Stimulated activated CD4-positive, alpha-beta T cell treated with anti-CD3 and anti-CD28 coated beads, Interleukin-15, amount 100 ng/mL, for 24 hours (primary cell): ENCODE measurements around the gene AIG1.
"Not testable (repeated sequence)": the region's sequence is repeated elsewhere in the genome, so short reads cannot be mapped to it uniquely, and the experiment has no call there.

ENCODE experiments used
- DNase-seq: peaks from one replicate; pipeline ENCODE4 v3.0.0-alpha.2; 2020

Gene AIG1

DNA sequence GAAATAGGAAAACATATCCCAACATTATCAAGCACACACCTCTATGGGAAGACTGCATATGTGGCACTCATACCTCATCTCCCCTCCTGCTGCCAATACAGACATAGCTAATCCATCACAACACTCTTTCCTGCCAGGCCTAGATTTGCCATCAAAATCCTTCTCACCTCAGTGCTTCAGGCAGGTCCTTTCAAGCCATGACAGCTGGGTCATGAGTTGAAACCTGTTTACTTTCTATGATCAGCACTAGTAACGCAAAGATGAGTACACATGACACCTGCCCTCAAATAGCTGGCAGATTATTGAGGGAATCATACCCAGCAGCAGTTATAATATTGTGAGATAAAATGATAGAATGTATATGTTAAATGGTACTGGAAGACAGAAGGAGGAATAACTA, 183.1 kb downstream of the AIG1 start:
- no peak for DNase-seq

DNA sequence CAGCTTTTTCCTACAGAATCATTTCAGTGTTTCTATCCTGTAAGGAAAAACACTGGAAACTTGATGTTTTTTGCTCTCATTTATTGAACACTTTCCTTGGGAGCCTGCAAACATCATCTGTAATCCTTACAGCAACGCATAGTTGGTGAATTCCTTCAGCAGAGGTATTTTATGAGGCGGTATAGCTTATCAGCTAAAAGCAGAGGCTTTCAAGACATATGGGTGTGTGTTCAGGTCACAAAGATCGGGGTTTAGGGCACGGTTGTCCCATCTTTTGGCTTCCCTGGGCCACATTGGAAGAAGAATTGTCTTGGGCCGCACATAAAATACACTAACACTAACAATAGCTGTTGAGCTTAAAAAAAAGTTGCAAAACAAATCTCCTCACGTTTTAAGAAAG, 185.0 kb downstream of the AIG1 start:
- no peak for DNase-seq

DNA sequence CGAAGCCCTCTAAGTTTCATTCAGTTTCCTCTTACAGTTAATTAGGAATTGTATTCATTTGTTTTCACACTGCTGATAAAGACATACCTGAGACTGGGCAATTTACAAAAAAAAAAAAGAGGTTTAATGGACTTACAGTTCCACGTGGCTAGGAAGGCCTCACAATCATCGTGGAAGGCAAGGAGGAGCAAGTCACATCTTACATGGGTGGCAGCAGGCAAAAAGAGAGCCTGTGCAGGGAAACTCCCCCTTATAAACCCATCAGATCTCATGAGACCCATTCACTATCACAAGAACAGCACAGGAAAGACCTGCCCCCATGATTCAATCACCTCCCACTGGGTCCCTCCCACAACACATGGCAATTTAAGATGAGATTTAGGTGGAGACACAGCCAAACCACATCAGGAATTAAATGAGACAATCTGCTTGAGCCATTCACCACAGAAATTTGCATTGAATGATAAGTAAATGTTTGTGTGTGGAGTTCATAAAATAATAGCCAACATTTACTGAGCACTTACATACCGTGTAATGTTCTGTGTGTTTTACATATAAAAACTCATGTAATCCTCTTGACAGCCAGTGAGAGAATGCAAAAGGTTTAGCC, 185.6 kb downstream of the AIG1 start:
- not testable (repeated sequence) for DNase-seq

DNA sequence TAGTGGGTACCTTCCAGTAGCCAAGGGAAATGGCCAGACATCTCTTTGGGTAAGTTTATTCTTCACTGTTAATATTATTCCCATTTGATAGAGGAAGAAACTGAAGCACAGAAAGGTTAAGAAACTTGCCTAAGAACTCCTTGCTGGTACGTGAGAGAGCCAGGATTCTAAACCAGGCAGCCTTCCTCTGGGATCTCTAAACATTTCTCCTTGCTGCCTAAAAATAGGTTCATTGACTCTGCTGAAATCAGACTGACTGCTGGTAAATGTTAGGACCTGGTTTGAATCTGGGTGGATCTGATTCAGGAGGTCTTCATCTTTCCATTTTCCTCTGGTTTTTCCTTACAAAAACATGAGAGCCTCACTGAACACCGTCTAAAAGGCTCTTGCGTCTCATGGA, 186.9 kb downstream of the AIG1 start:
- no peak for DNase-seq

DNA sequence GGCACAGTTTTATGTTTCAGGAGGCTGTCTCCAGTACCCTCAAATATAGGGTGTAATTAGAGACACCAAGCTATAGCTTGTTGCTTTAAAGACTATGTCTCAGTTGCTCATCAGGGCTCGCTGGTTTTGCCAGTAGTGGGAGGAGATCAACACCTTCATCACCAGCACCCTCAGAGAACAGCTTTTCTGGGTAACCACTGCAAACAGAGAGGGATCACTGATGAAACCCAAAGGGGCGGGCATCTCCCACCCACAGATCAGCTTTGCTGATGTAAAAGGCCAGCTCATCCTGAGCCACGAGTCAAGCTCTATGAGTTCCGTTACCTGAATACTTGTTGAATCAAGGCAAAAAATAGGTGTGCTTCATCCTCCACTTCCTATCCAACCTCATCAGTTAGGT, 187.7 kb downstream of the AIG1 start:
- DNase-seq: peak; percentile 26

DNA sequence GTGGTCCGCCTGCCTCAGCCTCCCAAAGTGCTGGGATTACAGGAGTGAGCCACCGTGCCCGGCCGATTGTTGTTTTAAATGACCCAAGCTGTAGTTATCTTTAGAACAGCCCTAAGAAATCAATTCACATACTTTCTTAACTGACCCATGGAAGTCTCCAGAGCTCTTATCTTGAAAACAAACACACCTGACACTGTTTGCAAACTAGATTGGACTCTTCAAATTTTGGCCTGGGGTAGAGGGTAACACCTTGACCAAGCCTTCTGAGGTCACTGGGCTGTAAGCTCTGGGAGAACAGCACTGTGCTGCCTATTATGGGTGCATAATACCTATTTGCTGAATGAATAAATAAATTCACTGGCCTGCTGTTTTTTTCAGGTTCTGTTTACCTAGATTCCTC, 190.6 kb downstream of the AIG1 start:
- no peak for DNase-seq

DNA sequence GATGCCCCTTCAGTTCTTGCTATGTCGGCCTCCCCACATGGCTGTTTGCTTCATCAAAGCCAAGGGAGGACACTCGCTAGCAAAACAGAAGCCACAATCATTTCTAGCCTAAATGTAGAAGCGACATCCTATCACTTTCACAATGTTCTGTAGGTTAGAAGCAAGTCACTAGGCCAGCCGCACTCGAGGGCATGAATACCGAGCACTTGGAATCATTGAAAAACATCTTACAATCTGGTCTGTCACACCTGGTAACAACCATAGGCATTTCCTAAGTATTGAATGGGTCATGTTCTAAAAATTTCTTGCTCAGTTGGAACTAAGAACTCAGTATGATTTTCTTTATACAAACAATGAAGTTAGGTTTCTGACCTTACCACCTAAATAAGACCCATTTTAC, 192.3 kb downstream of the AIG1 start:
- DNase-seq: no peak

DNA sequence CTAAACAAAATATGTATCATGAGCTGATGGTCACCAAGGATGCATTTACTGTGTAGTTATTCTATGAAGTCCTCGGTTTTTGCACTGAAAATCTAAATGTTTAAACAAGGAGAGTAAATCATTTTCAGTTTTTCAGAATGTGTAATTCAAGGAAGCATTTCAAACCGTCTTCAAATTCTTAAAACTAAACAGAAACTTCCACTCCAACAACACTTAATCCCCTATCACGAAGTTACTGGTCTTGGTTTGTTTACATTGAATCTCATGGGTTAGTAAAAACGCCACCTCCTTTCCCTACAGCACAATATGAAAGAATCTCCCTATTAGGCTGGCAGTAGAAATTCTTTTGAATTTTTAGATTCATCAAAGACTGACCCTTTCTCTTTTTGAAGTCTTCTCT, 192.9 kb downstream of the AIG1 start:
- no peak for DNase-seq

DNA sequence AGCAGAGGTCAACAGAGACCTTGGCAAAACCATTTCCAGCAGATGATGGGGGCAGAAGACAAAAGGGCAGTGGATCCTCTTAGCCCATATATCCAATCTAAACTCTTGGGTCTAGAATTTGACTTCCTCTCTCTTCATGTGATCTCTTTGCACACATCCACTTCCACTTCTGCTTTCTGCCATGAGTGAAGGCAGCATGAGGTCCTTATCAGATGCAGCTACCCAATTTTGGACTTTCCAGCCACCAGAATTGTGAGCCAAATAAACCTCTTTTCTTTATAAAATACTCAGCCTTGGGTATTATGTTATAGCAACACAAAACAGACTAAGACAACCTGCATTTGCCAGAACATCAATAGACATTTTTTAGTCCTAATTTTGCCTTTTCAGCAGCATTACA, 198.3 kb downstream of the AIG1 start:
- DNase-seq: no peak

DNA sequence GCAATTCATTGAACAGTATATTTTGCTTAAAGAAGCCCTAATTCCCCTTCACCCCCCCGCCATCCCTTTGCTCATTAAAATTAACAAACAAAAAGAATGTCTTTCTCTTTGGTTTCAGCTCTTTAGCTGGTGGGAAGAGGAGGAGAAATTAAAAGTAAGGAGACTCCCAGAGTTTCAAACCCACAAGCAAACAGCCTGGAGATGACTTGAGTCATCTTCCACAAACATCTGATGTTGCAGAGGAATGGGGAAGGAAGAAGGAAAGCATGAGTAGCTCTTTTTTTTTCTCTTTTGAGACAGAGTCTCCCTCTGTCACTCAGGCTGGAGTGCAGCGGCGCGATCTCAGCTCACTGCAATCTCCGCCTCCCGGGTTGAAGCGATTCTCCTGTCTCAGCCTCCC, 200.2 kb downstream of the AIG1 start:
- DNase-seq: no peak

DNA sequence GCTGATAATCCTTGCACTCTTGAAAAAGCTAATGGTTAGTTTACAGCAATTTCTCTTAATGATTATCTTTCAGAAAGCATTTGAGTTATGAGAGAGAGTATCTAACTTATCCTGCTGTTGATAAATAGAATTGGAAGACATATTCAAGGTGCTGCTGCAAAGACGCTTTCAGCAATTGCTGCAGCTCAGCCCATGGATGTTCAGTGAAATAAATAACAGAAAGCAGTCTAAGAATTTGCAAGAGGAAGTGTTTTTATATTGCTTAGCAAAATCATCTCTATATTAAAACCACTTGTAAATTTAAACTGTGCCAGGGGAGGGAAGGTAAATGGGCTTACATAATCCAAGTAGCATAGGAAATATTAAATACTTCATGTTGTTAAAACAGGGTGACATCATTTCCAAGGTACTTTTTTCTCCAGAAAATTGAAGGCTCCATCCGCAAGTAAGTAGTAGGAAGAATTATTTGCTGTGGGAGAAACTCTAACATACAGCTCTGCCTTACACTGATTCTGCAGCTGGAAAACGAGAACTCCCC, 201.3 kb downstream of the AIG1 start:
- no peak for DNase-seq

DNA sequence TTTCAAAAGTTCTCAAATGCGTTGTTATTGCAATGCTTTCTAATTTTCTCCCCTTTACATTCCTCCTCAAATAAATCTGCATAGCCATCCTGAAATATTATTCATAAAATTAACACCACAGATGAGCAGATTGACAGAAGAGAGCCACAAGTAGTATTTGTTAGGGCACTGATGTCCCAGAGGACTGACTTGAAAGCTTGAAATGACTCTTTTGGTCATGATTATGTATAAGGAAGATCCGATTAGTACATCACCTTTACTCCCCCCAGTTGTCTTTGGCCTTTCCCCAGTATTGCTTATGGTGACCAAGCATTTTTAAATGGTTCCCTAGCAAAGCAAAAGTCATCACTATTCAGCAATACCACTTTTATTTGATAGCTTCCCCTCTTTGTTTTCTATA, 202.2 kb downstream of the AIG1 start:
- no peak for DNase-seq

DNA sequence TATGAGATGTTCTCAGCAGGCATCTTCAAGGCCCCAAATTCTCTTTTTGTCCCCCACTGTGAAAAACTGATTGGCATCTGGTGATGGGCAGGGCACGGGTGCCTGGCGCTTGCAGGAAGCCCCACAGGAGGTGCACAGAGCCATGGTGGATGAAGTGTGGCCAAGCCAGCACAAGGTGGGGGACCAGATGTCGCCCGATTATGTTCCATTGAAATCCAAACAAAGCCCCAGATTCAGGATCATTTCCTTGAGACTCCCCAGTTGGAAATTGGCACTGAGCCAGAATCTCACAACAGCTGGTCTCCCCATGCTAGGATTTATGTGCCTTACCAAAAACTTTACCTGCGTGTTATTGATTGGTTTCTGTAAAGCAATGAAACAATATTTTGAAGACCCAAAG, 203.7 kb downstream of the AIG1 start:
- no peak for DNase-seq

DNA sequence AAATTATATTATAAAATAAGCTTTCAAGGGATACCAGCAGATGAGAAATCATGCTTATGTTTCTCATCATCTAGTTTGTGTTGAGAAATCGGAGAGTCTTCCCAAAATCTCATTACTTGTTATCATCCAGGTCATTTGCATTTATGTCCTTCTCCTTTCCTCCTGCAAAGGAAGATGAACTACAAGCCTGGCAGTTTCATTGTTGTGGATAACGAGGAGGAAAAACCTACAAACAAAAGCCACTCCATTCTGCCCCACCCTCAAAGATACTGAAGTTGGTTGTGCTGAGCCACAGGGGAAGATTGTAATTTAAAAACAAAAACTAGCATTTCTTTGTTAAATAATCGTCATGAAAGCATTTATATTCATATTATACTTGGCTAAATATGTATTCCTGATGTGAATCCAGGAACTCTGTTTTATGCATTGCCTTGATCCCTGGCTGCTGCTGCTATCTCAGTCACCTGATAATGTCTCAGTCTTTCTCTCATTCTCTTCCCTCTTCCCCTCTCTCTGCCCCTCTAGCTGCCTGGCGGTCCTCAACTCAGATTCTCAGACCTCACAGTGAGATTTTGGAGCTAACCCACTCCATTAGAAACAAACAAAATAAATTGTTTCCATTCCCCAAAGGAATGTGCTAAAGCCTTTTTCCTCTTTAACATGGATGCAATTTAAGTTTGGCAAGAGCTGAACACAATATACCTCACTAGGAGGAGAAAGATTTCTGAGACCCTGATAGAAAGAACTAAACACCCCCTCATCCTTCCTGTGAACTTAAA, 204.5 kb downstream of the AIG1 start:
- DNase-seq: no peak

DNA sequence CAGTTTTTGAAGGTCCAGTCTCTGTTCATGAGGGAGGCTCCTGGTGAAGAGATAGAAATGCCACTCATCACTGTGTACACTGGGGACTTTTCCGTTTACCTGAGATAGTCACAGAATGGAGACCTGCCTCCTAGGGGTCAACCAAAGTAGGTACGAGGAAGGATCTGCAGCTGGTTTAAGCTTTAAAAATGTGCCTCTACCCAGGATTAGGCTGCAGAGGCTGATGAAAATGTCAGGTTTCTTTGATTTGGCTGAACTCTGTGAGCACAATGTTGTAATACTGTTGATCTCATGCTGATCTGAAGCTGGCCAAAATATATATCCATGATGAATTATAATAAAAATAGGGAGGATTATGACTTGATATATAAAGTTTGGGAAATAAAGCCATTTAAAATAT, 207.1 kb downstream of the AIG1 start:
- DNase-seq: no peak

DNA sequence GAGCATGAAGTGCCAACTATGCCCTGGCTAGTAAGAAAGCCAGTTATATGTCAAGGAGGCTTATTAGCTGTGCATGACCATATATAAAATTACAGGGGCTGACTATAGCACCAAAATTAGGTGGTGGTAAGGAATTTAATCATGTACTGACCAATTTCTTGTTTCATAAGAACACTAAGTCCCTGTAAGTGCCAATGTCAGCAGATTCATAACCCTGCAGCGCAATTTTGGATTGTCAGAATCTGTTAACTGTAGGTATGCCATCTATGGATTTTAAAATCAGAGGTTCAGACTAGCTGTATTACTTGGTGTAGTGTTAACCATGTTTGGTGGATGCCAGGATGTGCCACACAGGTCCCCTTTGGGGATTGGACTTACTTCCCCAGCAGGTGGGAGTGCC, 207.8 kb downstream of the AIG1 start:
- no peak for DNase-seq

DNA sequence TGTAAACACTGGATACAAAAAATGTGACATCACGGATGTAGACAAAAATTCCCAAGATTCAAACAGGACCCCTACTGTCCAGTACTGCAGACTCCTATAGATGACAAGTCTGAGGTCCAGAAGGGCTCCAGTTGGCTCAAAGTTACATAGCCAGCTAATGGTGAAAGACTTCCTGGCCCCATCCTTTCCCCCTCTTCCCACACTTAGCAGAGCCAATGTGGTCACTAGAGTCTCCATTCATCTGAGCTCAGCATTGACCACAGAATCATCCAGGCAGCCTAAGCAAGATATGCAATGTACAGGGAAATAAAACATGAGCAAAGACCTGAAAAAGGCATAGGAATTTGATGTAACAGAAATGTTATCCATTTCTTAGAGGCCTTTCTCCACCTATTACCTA, 209.3 kb downstream of the AIG1 start:
- DNase-seq: no peak

DNA sequence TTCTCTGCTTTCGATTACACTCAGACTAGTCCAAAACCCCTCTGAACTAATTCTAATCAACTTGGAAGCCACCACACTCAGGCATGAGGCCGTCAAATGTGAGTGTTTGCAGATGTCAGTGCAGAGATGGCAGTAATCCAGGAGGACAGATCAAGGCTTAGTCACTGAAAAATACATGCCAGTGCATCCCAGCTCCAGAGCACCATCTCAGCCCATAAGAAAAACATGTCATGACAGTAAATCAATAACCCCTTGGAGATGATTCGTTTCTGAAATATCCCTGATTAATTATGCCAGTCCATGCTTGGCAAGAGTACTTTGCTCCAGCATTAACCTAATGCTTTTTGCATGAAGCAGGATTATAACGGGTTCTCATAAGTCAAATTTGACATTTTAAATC, 210.3 kb downstream of the AIG1 start:
- no peak for DNase-seq

DNA sequence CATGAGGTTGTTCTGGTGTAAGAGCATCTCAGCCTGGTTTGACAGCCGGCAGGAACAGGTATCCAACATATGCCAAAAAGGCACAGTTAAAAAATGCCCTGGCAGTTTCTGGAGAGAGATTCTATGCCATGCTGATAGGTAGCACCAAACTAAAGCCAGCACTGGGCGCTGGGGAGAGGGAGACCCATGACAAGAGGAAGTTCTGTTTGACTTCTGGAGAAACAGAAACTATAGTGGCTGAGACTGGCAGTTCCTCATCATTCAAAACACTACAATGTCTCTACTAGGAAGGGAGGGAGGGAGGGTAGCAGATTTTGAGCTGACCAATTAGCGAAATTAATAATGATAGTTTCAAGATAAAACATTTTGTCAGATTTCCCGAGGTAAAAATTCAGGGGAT, 215.7 kb downstream of the AIG1 start:
- DNase-seq: no peak

DNA sequence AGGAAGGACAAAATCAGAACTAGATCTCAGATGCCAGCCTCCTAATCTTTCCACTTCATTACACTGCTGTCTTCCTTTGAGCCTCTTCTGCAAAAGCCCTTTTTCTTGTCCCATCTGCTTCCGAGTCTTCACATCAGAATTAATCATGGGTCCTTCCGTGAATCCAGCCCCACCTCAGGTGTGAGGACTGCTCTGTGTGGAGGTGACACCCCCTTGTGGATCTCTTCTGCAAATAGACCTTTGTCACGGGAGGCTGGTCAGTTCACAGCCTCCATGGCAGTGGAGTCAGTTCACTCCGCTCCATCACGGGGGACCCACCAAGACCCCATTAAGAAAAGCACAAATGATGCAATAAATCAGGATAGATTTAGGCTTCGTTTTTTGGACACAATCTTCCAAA, 218.7 kb downstream of the AIG1 start:
- peak; percentile 16 for DNase-seq

DNA sequence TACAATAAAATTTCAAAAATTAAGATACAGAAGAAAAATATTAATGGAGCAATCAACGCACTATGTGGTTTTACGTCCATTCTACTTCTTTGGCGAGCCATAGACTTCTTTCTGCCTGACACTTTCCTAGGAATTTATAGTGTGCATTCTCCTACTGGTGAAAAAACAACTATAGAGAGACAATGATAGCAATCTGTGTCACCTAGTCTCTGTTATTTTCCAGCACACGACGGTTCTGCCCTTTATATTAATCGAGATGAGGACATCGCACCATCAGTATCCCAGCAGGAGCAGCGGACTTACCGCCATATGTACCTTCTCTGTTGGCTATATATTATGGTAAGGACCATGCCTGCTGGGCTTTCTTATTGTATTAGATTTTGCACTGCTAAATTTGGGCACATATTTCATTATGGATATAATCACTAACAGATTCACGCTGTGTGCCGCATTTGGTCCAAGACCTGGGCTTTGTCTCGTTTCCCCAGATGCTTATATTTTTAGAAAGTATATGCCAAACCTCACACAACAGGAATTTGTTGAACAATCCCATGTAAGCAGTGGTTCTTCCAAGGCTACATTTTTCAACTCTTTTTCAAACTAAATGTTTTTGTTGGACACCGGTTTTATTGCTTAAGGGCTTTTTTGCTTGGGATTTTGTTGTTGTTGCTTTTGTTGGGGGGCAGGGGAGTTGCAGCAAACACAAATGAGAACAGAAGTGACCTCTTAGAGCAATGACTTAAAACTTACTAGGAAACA, 223.4 kb downstream of the AIG1 start:
- no peak for DNase-seq

DNA sequence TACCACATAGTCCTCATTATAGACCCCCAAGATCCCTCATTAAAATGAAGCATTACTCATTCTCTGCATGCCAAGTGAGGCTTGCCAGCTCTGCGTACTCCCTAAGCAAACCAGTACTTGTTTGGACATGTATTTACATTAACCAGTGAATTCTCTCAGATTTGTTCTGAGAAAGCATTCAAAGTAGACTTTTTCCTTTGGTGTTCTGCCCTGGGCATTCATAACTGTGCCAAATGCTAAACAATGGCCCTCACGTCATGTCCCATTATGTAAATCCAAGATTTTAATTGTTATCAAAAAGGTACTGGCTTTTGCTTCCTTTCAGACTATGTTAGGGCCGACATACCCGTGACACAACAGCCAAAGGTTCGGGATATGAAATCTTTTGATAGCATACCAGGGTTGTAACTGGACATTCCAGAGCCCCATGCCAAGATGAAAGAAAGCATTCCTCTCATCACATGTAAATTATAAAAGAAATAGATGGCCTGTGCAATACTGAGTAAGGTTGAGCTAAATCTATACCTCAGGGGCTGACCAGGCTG, 225.6 kb downstream of the AIG1 start:
- DNase-seq: no peak

DNA sequence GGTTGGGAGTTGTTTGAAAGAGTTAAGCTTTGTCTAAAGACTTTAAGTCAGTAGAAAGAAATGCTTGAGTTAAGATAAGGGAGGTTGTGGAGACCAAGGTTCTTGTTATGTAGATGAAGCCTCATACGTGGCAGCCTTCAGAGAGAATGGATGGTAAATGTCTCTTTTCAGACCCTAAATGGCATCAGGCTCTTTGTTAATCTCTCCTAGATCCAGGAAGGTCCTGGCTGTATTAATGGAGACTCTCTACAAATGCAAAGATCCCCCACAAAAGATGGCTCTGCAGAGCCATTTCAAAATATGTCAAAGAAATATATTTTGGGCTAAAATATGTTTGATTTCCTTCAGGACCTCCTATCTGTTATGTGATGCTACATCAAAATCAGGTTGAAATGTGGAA, 228.2 kb downstream of the AIG1 start:
- no peak for DNase-seq

DNA sequence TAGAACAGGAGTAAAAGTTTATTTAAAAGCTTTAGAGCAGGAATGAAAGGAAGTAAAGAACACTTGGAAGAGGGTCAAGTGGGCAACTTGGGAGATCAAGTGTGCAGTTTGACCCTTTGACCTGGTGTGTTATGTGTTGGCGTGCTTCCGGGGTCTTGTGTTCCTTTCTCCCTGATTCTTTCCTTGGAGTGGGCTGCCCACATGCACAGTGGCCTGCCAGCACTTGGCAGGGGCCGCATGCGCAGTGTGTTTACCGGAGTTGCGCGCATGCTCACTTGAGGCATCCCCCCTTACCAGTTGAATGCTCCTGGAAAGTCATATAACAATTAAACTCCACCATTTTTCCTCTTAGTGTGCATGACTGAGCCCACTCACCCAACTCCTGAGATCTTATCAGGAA, 229.5 kb downstream of the AIG1 start:
- no peak for DNase-seq
